Loucy (cell line): ENCODE data around the gene SYT7.

Experiments
- EZH2phosphoT487 ChIP-seq: fragments of 200-600 bp; IDR thresholded peaks from 2 replicates; pipeline ENCODE4 v1.6.1; 2018; ENCODE audit warnings: antibody characterized with exemption, mild to moderate bottlenecking, moderate library complexity, borderline replicate concordance
- TF ChIP-seq, protein P1 (sequence below): fragments of 200-600 bp; sonication (generic); conservative IDR thresholded peaks from 2 replicates; pipeline ENCODE4 v1.5.1; 2014; ENCODE audit warnings: mild to moderate bottlenecking, antibody characterized with exemption, low read length

DNA sequence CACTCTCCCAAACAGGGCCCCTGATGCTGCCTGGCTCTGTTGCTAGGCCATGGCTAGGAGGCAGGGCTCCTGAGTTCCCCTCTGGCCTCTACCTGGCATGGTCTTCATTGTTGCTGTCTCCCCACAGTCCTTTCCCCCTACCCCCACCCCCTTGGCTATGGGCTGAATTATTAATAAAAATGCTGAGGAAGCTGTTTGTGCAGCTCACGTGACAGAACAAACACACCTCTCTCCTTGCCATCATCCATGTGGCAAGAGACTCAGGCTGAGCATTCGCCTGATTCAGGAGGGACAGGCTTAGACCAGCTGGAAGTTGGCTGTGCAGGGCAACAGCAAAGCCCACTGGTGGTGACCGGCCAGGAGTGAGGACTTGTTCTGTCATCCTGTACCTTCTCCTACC lies 4.2 kb upstream of the SYT7 start:
- TF ChIP-seq, protein P1, sequence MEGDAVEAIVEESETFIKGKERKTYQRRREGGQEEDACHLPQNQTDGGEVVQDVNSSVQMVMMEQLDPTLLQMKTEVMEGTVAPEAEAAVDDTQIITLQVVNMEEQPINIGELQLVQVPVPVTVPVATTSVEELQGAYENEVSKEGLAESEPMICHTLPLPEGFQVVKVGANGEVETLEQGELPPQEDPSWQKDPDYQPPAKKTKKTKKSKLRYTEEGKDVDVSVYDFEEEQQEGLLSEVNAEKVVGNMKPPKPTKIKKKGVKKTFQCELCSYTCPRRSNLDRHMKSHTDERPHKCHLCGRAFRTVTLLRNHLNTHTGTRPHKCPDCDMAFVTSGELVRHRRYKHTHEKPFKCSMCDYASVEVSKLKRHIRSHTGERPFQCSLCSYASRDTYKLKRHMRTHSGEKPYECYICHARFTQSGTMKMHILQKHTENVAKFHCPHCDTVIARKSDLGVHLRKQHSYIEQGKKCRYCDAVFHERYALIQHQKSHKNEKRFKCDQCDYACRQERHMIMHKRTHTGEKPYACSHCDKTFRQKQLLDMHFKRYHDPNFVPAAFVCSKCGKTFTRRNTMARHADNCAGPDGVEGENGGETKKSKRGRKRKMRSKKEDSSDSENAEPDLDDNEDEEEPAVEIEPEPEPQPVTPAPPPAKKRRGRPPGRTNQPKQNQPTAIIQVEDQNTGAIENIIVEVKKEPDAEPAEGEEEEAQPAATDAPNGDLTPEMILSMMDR, result no peak
- TF ChIP-seq EZH2phosphoT487, result no peak
